ENCODE data around the gene STRADB.

The STRADB gene

DNA sequence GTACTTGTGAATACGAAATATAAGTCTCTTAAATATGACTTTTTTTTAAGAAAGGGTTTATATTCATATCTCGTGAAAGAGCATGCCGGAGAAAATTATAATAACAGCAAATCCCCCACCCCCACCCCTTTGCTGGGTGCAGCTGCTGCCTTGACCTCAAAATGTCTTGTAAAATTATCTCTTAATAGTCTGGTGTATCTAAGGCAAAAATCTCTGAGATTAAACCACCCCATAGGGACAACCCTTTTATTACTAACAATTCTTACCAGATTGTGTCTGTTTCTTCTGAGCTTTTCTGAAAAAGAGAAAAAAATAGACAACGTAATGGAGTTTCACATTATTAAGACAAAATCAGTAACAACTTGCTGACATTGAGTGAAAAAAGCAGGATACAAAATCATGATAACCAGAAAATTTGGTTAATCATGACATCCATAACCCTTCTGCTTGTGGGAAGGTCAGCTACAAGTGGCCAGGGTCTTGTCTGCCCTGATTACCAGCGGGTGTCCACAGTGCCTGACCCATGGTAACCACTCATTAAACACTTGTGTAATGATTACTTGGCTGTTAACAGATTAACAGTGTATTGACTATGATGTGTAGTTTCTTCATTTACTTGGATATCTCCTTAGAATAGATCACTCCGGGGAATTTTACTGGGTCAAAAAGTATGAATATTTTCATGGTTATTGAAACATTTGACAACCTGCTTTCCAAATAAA lies 1.5 kb downstream of the STRADB start:
- no peak for DNase-seq
- Histone ChIP-seq H3K27me3 (ENCODE audit: insufficient read depth, low read depth, severe bottlenecking) (no peaks in the 10 kb centered on the region), H3K27ac (peak overlapping the region; percentile 93), H3K4me3 (ENCODE audit: low read depth, low read length) (peak overlapping the region; percentile 94), H3K9me3 (ENCODE audit: severe bottlenecking) (no peaks in the 10 kb centered on the region), H3K36me3 (peaks cover 32% of the 10 kb centered on the region)
- TF ChIP-seq, protein P1, sequence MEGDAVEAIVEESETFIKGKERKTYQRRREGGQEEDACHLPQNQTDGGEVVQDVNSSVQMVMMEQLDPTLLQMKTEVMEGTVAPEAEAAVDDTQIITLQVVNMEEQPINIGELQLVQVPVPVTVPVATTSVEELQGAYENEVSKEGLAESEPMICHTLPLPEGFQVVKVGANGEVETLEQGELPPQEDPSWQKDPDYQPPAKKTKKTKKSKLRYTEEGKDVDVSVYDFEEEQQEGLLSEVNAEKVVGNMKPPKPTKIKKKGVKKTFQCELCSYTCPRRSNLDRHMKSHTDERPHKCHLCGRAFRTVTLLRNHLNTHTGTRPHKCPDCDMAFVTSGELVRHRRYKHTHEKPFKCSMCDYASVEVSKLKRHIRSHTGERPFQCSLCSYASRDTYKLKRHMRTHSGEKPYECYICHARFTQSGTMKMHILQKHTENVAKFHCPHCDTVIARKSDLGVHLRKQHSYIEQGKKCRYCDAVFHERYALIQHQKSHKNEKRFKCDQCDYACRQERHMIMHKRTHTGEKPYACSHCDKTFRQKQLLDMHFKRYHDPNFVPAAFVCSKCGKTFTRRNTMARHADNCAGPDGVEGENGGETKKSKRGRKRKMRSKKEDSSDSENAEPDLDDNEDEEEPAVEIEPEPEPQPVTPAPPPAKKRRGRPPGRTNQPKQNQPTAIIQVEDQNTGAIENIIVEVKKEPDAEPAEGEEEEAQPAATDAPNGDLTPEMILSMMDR (IDR thresholded peaks at IDR 0.05; ENCODE audit: low read depth, low read length), result no peak

DNA sequence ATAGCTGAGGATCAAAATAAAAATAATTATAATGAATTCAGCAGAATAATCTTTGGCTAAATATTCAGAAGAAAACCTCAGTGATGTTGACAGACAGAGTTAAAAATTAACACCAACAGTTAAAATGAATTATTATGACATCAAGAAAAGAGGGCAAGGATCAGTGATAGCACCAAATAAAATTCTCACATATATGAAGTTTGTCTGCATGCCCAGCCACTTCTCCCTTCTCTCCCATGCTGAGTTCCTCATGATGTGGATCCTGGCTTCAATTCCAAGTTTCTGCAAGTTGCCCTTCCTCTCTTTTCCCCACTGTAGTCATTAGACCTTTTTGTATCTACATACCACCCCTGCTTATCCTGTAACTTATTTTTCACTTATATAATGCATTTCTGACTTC lies 6.8 kb downstream of the STRADB start:
- TF ChIP-seq, protein P1 (IDR thresholded peaks at IDR 0.05; ENCODE audit: low read depth, low read length), result no peak

DNA sequence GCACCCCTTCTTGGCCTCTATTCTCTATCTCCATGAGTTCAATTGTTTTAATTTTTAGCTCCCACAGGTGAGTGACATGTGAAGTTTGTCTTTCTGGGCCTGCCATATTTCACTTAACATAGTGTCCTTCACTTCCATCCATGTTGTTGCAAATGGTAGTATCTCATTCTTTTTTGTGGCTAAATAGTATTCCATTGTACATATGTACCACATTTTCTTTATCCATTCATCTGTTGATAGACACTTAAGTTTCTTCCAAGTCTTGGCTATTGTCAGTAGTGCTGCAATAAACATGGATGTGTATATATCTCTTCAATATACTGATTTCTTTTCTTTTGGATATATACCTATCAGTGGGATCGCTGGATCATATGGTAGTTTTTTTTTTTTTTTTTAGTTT lies 9.0 kb downstream of the STRADB start:
- Histone ChIP-seq H3K4me3 (ENCODE audit: low read depth, low read length) (no peak overlapping the region), H3K27me3 (ENCODE audit: insufficient read depth, low read depth, severe bottlenecking) (no peaks in the 10 kb centered on the region), H3K9me3 (ENCODE audit: severe bottlenecking) (no peaks in the 10 kb centered on the region), H3K27ac (no peak overlapping the region), H3K36me3 (peaks cover 86% of the 10 kb centered on the region)
- DNase-seq, result no peak
- TF ChIP-seq, protein P1 (IDR thresholded peaks at IDR 0.05; ENCODE audit: low read depth, low read length), result no peak

More for the DNA sequence above, 6.8 kb downstream of the STRADB start:
- Histone ChIP-seq H3K27me3 (ENCODE audit: insufficient read depth, low read depth, severe bottlenecking) (no peaks in the 10 kb centered on the region), H3K27ac (no peak overlapping the region), H3K4me3 (ENCODE audit: low read depth, low read length) (no peak overlapping the region), H3K36me3 (peaks cover 74% of the 10 kb centered on the region), H3K9me3 (ENCODE audit: severe bottlenecking) (no peaks in the 10 kb centered on the region)
- no peak for DNase-seq

DNA sequence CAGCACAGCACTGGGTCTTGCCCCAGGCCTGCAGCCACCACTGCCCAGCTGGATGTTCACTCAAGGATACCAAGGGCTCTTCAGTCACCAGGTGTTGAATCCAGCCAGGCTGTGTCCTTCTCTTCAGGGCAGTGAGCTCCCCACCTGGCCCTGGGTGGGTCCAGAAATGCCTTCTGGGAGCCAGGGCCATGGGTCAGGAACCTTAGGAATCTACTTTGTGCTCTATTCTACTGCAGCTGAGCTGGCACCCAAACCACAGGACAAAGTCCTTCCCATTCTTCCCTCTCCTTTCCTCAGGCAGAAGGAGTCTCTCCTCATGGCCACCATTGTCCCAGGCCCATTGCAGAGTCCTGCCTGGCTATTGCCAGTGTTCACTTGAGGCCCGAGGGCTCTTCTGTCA lies 13.0 kb downstream of the STRADB start:
- Histone ChIP-seq H3K27ac (no peak overlapping the region), H3K36me3 (peaks cover 86% of the 10 kb centered on the region), H3K4me3 (ENCODE audit: low read depth, low read length) (no peak overlapping the region), H3K9me3 (ENCODE audit: severe bottlenecking) (no peaks in the 10 kb centered on the region), H3K27me3 (ENCODE audit: insufficient read depth, low read depth, severe bottlenecking) (no peaks in the 10 kb centered on the region)
- DNase-seq, result no peak
- TF ChIP-seq, protein P1 (IDR thresholded peaks at IDR 0.05; ENCODE audit: low read depth, low read length), result no peak

DNA sequence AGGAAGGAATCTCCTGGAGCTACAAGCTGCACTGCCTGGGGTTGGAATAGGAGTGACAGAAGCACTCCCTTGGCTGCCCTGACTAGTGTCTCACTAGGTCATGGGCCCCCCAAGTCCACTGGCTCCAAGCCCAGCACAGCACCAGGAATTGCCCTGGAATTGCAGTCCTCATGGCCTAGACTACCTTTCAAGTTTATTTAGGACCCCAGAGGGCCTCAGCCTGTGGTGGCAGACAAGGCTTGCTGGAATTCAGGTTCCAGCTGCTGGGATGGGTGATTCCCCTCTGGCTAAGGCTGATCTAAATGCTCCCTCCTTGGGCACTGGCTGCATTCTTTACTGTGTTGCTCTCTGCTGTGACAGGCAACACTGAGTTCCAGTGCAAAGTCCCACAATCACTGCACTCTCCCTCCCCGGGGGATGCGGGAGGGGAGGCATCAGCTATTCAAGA lies 14.0 kb downstream of the STRADB start:
- peak overlapping the region; percentile 64 for H3K27ac ChIP-seq
- TF ChIP-seq, protein P1 (IDR thresholded peaks at IDR 0.05; ENCODE audit: low read depth, low read length), result no peak
- H3K9me3 ChIP-seq (ENCODE audit: severe bottlenecking), result no peaks in the 10 kb centered on the region
- no peaks in the 10 kb centered on the region for H3K27me3 ChIP-seq (ENCODE audit: insufficient read depth, low read depth, severe bottlenecking)
- H3K36me3 ChIP-seq, result peaks cover 88% of the 10 kb centered on the region
- H3K4me3 ChIP-seq (ENCODE audit: low read depth, low read length), result no peak overlapping the region
- no peak for DNase-seq

Measured in WERI-Rb-1 (cell line).